Activated CD4-positive, alpha-beta T cell treated with anti-CD3 and anti-CD28 coated beads for 48 hours (primary cell): ENCODE results near the gene ULK1.

Experiments used
- DNase-seq: peaks from one replicate; pipeline ENCODE4 v3.0.0-alpha.2; 2020

The ULK1 gene

DNA sequence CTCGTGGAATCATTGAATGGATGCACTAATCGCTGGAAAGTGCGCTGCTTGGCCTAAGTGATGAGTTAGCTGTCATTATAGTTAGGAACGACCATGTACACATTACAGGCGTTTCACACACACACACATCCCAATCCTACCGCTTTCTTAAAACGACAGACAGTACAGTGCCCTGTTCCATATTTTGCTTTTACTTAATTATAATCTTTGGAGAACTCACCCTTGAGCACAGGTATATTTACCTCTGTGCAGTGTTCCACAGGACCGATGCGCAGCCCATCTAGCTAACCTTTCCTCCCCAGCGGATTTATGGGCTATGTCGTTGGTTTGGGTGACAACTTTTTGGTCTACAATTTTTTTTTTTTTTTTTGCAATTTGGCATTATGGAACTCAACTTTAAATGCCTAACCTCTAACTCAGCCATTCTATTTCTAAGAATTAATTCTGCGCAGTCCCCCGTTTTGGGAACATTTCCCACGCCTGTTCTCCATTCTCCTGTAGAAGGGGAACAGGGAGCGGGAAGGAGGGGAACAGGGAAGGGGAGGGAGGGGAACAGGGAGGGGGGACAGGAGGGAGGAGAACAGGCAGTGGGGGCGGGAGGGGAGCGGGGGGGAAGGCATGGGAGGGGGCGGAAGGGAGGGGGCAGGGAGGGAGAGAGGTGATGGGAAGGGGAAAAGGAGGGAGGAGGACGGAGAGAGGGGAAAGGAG lies 663 bp upstream of the ULK1 start:
- no peak for DNase-seq

DNA sequence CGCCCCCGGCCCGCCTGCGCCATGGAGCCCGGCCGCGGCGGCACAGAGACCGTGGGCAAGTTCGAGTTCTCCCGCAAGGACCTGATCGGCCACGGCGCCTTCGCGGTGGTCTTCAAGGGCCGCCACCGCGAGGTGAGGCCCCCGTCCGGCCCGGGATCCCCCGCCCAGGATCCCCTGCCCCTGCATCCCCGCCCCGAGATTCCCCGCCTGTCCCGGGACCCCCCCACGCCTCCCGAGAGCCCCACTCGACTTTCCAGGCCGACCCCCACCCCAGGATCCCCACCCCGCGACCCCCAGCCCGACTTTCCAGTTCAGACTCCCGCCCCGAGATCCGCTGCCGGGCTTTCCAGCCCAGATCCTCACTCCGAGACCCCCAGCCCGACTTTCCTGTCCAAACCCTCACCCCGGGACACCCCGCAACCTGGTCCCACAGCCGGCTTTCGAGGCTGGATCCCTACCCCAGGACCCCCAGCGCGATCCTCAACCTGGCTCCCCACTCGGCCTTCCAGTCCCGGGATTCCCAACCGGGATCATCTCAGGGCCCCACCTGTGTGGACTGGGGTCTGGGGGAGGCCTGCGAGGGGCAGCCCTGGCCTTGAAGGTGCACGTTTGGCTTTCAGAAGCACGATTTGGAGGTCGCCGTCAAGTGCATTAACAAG lies 688 bp downstream of the ULK1 start:
- DNase-seq: no peak

DNA sequence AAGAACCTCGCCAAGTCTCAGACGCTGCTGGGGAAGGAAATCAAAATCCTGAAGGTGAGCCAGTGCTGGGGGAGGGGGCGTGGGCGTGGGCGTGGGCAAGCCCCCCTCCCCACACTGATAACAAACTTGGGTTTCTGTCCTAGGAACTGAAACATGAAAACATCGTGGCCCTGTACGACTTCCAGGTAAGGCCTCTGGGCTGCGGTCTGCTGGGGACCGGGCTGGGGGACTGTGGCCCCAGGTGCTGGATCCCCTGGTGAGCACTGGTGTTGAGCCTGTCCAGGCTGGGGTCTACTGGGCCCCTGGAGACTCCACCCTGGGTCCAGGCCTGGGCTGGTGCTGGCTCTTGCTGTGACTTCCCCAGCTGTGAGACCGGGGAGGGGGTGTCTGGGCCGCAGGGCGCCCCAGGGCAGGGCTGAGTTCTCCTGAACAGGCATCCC lies 1.2 kb downstream of the ULK1 start:
- DNase-seq: peak; percentile 33

DNA sequence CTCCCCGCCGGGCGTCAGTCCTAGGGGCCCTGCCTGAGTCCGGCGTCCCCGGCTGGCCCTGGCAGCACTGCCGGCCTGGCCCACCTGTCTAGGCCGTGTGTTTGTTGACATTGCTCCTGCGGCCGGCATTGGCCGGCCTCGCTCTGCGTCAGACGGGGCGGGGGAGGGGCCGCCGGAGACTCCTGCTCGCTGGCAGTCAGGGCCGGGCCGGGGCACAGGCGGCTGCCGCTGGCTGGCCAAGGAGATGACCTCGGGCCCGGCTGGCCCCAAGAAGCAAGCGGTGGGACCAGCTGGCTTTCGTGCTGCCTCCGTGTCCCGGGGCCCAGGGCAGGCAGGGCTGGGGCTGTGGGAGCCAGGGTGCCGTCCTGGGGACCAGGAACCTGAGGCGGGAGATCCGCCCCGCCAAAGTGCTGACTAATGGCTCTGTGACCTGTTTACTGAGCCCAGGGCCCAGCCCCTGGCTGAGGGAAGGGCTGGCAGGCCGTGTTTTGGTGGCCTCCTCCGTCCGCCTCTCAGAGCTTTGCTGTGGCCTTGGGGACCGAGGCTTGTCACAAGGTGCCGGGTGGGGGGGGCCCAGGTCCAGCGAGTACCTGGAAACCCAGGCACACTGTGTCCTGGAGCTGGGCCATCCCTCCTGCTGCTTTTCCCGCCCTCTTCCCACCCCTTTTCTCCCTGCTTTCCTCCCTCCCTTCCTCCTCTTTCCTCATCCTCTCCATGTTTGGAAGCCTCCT lies 1.8 kb downstream of the ULK1 start:
- DNase-seq: peak; percentile 75

DNA sequence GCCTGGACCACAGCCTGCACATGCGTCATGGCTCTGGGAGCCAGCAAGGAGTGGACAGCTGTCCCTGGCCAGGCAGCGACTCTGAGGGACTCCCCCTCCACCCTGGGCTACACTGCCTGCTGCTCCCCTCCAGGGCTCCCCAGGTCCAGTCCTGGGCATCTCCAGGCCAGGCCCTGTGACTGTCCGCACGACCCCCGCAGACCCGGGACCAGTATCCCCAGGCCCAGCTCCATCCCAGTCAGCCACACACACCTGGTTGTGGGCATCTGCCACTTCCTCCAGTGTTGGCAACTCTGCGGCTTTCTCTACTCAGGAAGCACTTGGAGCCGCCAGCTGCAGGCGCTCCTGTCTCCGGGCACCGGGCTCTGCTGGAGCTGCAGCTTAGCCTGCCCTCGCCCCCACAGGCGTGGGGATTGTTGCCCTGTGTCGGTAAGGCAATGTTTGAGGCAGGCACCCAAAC lies 2.4 kb downstream of the ULK1 start:
- no peak for DNase-seq

DNA sequence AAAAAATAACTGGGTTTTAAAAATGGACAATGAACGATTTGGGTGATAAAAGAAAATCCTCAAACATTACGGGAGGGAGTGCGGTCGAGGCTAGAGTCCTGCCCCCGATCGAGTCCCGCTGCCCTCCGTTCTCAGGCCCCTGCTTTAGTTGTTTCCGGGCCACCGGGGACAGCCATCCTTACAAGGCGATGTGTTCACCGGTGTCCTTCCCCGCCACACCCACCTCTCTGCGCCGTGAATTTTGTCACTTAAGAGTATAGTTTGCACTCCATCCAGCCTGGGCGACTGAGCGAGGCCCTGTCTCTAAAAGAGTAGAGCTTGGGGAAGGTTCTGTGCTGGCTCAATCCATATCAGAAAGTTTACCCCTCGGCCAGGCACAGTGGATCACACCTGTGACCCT lies 2.9 kb downstream of the ULK1 start:
- DNase-seq: no peak

DNA sequence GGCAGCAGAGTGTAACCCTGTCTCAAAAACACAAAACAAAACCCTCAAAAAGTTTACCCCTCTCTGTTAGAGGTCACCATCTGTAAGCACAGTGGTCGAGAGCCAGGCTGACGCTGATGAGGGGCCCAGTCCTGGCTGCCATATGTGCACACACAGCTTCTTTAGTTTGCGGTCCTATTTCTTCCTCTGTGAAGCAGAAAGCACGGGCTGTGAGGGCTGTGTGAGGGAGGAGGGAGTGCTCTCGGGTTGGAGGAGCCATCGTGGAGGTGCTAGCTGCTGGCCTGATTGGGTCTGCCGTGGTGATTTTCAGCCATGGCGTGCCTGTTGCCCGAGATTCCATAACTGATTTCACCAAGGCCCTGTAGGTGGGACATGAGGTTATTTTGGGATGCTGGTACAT lies 3.5 kb downstream of the ULK1 start:
- no peak for DNase-seq

DNA sequence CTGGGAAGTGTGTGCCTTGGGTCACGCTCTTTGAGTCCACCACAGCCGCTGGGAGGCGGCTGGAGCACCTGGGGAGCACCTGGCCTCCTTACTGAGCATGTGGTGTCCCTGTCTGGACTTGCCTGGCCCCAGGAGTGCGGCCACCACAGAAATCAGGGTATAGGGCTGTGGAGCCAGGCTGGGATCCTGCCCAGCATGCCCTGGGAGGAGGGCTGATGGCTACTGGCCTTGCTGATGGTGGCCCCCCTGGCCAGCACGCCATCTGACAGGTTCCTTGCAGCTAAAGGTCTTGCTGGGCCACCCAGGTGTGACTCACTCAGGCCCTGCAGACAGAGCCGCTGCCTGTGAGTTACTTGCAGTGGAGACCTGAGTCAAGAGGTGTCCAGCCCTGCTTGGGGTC lies 6.0 kb downstream of the ULK1 start:
- DNase-seq: no peak

DNA sequence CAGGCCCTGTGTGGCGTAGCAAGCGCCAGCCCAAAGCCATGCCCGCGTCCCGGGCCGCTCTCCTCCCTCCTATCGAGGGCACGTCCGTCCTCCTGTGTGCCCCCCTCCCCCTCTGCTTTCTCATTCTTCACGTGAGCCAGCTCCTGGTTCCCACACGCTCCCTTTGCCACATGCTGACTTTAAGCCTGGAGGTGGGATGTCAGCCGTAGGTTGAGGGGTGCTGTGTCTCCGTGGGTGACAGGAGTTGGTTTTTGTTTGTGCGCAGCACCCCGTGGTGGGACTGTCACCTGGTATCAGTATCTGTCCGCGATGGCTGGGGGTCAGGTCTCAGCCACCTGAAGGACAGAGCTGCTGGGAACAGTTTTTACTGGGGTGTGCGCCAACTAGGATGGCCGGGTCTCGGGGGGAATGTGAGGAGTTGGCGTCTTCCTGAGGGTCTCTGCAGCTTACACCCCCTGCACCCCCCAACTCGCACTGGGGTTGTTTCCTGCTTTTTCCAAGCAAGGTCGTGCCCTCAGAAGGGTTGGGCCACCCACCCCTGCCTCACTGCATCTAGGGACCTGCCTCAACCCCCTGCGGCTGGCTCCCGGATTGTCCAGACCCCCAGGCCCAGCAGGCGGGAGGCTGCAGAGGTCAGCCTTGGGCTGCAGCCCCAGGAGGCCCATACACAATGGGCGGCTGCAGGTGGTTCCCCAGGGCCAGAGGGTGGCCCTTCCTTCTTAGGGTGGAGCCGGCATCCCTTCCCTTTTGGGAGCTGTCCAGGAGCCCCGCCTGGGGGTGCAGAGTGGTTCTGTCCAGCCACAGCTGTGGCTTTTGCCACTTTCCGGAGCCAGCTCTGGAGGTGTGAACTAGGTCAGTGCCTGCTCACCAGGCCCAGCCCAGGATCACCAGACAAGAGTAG lies 7.3 kb downstream of the ULK1 start:
- DNase-seq: no peak

DNA sequence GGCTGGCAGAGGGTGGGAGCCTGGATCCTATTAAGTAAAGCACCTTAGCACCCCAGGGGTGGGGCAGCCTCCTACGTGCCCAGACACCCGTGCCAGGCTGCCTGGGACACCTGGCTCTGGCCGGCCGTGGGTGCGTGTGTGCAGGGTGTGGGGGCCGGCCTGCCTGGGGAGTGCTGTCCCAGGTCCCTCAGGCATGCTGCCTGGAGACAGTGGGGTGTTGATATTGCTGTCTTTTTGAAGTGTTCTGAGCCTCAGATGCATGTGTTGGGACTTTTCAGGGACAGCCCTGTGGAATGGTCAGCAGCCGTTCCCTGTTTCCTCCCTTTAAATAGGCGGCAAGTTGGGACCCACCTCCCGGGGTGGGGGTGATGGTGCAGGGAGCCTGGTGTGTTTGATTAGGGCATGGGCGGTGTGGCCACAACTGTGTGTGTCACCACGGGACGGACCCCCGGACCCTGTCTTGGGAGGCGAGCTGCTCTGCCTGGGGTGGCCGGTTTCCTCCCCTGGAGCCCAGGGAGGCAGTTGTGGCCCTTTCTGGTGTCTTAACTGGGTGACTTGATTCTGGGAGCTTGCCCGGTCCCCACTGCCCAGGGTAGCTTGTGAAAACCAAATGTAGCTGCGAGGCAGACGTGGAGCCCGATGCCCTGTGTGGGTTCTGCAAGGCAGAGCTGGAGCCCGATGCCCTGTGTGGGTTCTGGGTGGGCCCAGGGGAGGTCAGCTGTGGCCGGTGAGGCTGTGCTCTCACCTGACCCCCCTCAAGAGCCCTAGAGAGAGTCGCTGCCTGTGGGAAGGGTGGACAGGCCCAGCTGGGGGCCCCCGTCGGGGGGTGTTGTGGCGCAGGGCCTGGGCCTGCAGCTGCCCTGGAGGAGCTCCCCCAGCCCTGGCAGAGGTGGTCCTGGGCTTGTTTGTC lies 8.2 kb downstream of the ULK1 start:
- DNase-seq: no peak

DNA sequence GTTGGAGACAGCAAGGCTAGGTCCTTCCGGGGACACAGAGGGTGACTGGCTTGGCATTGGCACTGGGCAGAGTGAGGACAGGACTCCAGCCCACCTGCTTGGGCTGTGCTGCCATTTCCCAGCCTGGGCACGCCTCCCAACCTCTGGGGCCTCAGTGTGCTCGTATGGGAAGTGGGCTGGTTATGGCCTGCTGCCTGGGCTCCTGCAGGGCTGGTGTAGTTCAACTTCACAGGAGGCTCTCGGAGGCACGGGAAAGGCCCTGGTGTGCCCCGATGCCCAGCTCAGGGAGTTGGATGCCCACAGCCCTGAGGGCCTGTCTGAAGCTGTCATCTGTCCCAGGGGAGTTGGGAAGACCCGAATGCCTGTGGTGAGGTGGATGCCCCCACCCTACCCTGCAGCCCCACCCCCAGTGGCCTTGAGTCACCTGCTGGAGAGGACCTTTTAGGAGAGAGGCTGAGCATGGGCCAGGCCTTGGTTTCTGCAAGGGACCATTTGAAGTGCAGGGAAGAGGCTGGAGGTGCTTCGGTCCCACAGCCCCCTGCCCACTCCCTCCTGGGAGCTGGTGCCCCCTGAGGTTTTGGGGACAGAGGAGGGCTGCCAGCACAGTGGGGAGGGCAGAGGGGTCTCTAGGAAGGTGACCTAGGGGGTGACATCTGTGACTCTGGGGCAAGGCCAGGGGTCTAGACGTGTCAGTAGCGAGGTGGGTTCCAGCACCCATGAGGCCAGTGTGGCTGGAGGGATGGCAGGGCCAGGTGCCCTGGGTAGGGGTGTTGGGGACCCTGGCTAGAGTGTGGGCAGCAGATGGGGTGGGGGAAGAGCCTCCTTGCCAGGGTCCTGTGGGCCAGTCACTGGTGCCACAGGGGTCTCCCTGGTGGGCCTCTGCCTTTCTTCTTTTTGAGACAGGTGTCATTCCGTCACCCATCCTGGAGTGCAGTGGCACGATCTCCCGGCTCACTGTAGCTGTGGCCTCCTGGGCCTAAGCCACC lies 9.1 kb downstream of the ULK1 start:
- no peak for DNase-seq

DNA sequence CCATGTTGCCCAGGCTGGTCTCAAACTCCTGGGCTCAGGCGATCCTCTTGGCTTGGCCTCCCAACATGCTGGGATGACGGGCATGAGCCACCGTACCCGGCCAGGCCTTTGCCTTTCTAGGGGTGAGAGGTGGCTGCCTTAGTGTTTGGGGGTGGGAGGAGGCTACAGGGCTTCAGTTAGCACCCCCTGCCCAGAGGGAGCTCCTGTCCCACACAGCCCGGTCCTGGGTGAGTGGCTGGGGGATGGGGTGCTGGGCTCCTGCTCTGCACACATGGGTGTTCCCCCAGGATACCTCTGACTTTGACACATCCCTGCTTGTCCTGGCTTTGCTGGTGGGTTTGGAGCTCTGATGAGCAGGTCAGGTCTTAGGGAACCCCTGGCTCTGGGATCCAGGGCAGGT lies 9.9 kb downstream of the ULK1 start:
- DNase-seq: no peak

DNA sequence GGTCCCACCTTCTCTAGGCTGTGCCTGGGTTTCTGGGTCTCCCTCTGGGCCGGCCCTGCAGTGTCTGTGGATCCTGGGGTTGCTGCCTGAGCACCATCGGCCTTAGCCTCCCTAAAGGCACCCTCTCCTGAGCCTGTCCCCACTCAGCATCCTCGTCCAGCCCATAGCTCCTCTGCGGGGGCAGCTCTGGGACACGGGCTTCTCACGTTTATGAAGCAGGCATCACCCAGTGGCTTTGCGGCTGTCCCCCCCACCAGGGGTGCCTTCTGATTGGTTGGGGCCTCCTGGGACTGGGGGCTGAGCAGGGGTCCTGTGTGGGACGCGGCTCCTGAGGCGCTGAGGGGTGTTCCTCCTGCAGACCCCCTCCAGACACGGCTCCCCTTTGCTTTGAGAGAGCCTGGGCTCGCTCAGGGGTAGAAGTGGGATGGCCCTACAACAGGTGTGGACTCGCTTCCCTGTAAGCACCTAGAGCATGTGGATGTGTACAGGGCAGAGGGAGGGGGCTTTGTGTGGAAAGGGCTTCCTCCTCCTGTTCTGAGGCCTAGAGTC lies 10.7 kb downstream of the ULK1 start:
- no peak for DNase-seq

DNA sequence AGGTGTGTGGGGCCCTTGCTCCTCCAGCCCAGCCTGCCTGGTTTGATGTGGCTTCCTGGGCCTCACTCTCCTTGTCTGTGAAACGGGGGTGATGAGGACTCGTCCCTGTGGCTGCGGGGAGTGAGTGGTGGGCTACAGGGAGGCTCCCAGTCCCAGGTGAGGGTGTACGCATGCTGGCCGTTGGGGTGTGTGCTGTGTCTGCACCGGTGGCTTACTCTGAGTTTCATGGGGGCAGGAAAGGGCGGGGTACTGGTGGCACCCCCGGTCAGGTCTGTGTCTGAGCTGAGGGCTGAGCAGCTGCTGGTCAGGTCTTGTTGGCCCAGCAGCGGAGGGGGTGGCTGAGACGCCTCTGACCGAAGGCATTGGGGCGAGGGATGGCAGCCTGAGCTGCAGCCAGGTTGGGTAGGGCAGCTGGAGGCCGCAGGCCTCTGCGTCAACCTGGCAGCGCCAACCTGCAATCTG lies 11.2 kb downstream of the ULK1 start:
- DNase-seq: no peak

DNA sequence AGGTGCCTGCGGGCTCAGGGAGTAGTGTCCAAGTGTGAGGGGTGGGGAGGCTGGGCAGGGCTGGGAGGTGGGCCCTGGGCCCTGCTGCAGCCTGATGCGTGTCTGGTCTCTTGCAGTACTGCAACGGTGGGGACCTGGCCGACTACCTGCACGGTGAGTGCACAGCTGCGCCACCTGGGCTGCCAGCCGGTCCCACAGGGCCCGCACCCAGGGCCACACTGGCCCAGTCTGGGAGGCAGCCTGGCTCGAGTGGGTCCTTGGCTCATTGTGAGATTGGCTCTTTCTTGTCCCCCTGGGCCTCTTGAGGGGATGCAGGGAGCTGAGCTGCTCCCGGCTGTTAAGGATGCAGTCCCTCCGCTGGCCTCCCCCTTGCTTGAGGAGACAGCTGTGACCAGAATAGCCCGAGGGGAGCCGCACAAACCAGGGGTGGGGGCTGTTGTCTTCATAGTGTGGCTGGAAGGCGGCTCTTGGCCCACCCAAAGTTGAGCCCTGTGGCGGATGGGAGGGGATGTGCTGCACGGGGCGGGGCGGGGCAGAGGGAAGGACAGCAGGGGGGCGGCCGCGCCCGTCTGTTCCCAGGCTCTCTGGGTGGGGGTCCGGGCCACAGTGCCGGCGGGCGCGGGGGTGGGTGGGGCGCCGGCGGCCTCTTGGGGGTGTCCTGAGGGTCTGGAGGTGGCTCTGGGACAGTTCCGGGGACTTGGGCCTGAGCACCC lies 13.1 kb downstream of the ULK1 start:
- DNase-seq: no peak

DNA sequence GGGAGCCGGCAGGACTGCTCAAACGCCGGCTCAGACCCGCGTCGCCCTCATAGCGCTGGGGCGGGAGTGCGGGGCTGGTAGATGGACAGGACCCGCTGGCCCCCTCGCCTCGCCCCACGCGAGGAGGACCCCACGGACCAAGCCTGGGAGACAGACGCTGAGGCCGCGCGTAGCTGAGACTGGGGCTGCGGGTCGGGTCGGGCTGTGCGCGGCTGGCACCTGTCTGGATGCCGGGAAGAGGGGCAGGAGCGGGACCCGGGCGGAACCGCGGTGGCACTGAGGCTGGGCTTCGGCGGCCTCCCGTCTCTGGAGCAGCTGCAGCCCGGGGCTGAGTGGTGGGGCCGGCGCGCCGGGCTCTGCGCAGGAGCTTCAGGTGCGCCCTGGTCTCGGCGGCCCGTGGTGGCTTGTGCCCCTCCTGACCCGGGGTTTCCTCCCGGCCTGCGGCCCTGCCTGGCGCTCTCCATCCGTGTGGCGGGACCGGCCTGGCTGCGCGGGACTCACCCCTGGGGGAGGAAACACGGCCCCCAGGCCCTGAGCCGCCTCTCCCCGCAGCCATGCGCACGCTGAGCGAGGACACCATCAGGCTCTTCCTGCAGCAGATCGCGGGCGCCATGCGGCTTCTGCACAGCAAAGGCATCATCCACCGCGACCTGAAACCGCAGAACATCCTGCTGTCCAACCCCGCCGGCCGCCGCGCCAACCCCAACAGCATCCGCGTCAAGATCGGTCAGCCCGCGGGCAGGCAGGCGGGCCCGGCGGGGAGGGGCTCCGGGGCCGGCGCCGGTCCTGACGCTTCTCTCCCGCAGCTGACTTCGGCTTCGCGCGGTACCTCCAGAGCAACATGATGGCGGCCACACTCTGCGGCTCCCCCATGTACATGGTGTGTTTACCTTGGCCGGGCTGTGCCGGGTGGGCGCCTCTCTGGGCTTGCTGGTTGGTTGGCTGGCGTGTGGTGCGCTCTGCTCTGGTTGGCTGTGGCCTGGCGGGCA lies 14.0 kb downstream of the ULK1 start:
- no peak for DNase-seq

DNA sequence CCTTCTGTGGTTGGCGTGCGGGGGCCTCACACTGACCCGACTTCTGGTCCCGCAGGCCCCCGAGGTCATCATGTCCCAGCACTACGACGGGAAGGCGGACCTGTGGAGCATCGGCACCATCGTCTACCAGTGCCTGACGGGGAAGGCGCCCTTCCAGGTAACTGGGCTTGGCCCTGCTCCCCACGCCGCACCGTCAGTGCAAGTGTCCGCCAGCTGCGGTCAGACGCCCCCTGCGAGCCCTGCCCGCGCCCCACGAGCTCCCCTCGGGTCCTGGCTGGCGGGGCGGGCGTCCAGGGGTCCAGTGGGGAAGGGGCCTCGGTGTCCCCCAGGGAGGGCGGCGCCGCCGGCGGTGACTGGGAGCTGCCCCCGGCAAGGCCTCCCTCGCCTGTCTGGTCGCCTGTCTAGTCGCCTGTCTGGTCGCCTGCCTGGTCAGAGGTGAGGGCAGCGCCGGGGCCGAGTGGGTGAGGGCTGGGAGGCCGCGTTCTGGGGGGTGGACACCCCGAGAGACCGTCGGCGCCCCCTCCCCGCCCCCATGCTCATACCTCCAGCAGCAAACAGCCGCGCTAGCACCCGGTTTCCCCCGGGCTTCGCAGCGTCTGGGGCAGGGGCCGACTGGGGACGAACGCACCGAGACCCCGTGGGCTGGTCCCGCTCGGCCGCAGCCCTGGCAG lies 14.8 kb downstream of the ULK1 start:
- no peak for DNase-seq
